CD4-positive, alpha-beta T cell treated with Interleukin-12 subunit alpha and Interleukin-12 subunit beta, for 1 hour (primary cell): ENCODE results near the gene TMEM95.
"Not testable (repeated sequence)": the region's sequence is repeated elsewhere in the genome, so short reads cannot be mapped to it uniquely, and the experiment has no call there.

ENCODE experiments used
- DNase-seq: peaks from one replicate; pipeline ENCODE4 v3.0.0-alpha.2; 2020

TMEM95 gene

GRCh38 chr17:7347630-7348477 is 7.1 kb upstream of the TMEM95 start:
- DNase-seq = no peak

GRCh38 chr17:7348478-7349242 is 6.3 kb upstream of the TMEM95 start:
- no peak for DNase-seq

- peak; percentile 85 for DNase-seq
These were observed 3.1 kb upstream of the TMEM95 start, which contains the start of gene KCTD11 for GRCh38 chr17:7351665-7352502. KCTD11 (plus strand) TSS chr17:7352162.

GRCh38 chr17:7352503-7352889 is 2.5 kb upstream of the TMEM95 start:
- peak; percentile 24 for DNase-seq

- no peak for DNase-seq
These were observed 1.9 kb upstream of the TMEM95 start for GRCh38 chr17:7352910-7353635.

- DNase-seq = peak; percentile 34
These were observed 603 bp upstream of the TMEM95 start for GRCh38 chr17:7354262-7354843.

- no peak for DNase-seq
These were observed 617 bp downstream of the TMEM95 start for GRCh38 chr17:7355573-7355972.

- DNase-seq = peak; percentile 89
These were observed 1.2 kb downstream of the TMEM95 start for GRCh38 chr17:7356072-7356549.

GRCh38 chr17:7356756-7357155 is 1.8 kb downstream of the TMEM95 start:
- DNase-seq = no peak

GRCh38 chr17:7357381-7357780 is 2.4 kb downstream of the TMEM95 start:
- DNase-seq = no peak

GRCh38 chr17:7361906-7362305 is 7.0 kb downstream of the TMEM95 start:
- DNase-seq = no peak

- no peak for DNase-seq
These were observed 8.4 kb downstream of the TMEM95 start for GRCh38 chr17:7363311-7363710.

GRCh38 chr17:7365963-7366362 is 11.0 kb downstream of the TMEM95 start:
- not testable (repeated sequence) for DNase-seq

GRCh38 chr17:7367083-7367482 is 12.1 kb downstream of the TMEM95 start:
- DNase-seq = no peak

GRCh38 chr17:7367918-7368598 is 13.1 kb downstream of the TMEM95 start:
- DNase-seq = no peak

- not testable (repeated sequence) for DNase-seq
These were observed 13.6 kb downstream of the TMEM95 start for GRCh38 chr17:7368599-7368994.

GRCh38 chr17:7369825-7370224 is 14.9 kb downstream of the TMEM95 start:
- no peak for DNase-seq

GRCh38 chr17:7370853-7371252 is 15.9 kb downstream of the TMEM95 start:
- no peak for DNase-seq

- no peak for DNase-seq
These were observed 19.4 kb downstream of the TMEM95 start for GRCh38 chr17:7374353-7374752.

GRCh38 chr17:7379134-7379533 is 24.2 kb downstream of the TMEM95 start:
- no peak for DNase-seq

- no peak for DNase-seq
These were observed 25.4 kb downstream of the TMEM95 start for GRCh38 chr17:7380321-7380720.
